Vagina (tissue), 1 donor: ENCODE data around the gene ARHGAP27. TPM values are rescaled to one million over a fixed set of nuclear protein-coding genes. Genes with fewer than 3 reads are reported as not detected.

Experiments used
- total RNA-seq: library from RNA; depleted of rRNA; stranded (reverse); fragments of >200 nt; gene quantifications from one replicate; pipeline ENCODE4 v1.2.3, GENCODE V29; 2016

Gene ARHGAP27
- total RNA-seq, 1 donor from 2014 or later, result 80.0 TPM

Other genes starting within 250 kb of the ARHGAP27 start
- gene FMNL1, start 211.0 kb downstream of the ARHGAP27 start, total RNA-seq, result 22.1 TPM
- gene SPATA32, start 170.8 kb downstream of the ARHGAP27 start, total RNA-seq, result not detected
- 9.8 TPM for gene MAP3K14, start 115.8 kb downstream of the ARHGAP27 start, total RNA-seq
- 93.1 TPM for gene PLEKHM1, start 57.9 kb upstream of the ARHGAP27 start, total RNA-seq